ENCODE results near the gene ARL11.

Gene ARL11

GRCh38 chr13:49655906-49656305, 27.6 kb downstream of the ARL11 start:
- H3K4me3 ChIP-seq (ENCODE audit: low read depth, low read length) = no peak overlapping the region
- DNase-seq (ENCODE audit: low read depth) = no peak
- TF ChIP-seq CTCF (IDR thresholded peaks at IDR 0.05; ENCODE audit: insufficient read depth, low read depth, low read length, missing control alignments) = no peak

GRCh38 chr13:49657241-49657641, 28.9 kb downstream of the ARL11 start:
- no peak overlapping the region for H3K4me3 ChIP-seq (ENCODE audit: low read depth, low read length)
- no peak for TF ChIP-seq CTCF (IDR thresholded peaks at IDR 0.05; ENCODE audit: insufficient read depth, low read depth, low read length, missing control alignments)
- DNase-seq (ENCODE audit: low read depth) = no peak

GRCh38 chr13:49664606-49665005, 36.3 kb downstream of the ARL11 start:
- TF ChIP-seq CTCF (IDR thresholded peaks at IDR 0.05; ENCODE audit: insufficient read depth, low read depth, low read length, missing control alignments) = no peak
- DNase-seq (ENCODE audit: low read depth) = no peak
- no peak overlapping the region for H3K4me3 ChIP-seq (ENCODE audit: low read depth, low read length)

- TF ChIP-seq CTCF (IDR thresholded peaks at IDR 0.05; ENCODE audit: insufficient read depth, low read depth, low read length, missing control alignments) = no peak
- DNase-seq (ENCODE audit: low read depth) = no peak
- H3K4me3 ChIP-seq (ENCODE audit: low read depth, low read length) = no peak overlapping the region
These were observed 39.5 kb downstream of the ARL11 start for GRCh38 chr13:49667773-49668172.

- no peak overlapping the region for H3K4me3 ChIP-seq (ENCODE audit: low read depth, low read length)
- peak; percentile 62 for TF ChIP-seq CTCF (IDR thresholded peaks at IDR 0.05; ENCODE audit: insufficient read depth, low read depth, low read length, missing control alignments)
- peak; percentile 46 for DNase-seq (ENCODE audit: low read depth)
These were observed 41.5 kb downstream of the ARL11 start for GRCh38 chr13:49669735-49670309.

GRCh38 chr13:49670828-49671227, 42.5 kb downstream of the ARL11 start:
- no peak for DNase-seq (ENCODE audit: low read depth)
- no peak overlapping the region for H3K4me3 ChIP-seq (ENCODE audit: low read depth, low read length)
- no peak for TF ChIP-seq CTCF (IDR thresholded peaks at IDR 0.05; ENCODE audit: insufficient read depth, low read depth, low read length, missing control alignments)

GRCh38 chr13:49676581-49677298, 48.4 kb downstream of the ARL11 start:
- no peak for DNase-seq (ENCODE audit: low read depth)
- TF ChIP-seq CTCF (IDR thresholded peaks at IDR 0.05; ENCODE audit: insufficient read depth, low read depth, low read length, missing control alignments) = no peak
- H3K4me3 ChIP-seq (ENCODE audit: low read depth, low read length) = no peak overlapping the region

Measured in GM12865 (cell line).